DMS79 (cell line): Measurements from ENCODE around the gene RSPH1.

Experiments
- DNase-seq: peaks from one replicate; lab custom pipeline; 2025; lab: John Stamatoyannopoulos, UW

Gene RSPH1

DNA sequence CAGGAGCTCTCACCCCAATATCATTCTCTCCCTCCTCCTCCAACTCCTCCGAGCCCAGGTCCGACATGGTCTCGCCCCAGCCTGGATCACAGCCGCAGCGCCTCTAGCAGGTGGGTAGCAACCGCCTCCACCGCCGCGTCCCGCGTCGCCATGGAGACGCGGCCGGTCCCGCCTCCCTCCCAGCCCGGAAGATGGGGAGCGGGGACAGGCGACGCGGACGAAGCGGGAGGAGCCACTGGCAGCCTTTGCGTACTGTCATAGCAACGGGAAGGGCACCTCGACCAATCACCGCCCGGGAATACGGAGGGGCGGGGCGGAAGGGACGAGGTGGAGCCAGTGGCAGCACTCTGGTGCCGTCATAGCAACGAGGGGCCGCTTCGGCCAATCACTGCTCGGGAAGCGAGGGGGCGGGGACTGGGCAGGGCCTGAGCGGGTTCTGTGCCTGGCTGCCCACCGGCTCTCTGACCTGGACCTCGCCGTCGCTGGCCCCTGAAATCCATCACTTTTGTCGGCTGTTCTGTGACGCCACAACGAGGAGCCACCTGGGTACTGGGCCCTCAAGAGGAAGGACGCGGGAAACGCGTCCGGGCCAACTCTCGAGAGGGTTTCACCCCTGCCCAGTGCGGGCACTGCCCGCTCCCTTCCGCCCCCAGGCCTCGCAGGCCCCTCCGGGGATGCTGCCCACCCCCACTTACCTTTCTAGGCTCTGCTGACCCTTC, at the start of gene RSPH1:
TSS of gene RSPH1 (minus strand) at position 105 of the 719 bp plus-strand sequence. CDS start at position 67, 38 bp downstream.
- peak; percentile 97 for DNase-seq

DNA sequence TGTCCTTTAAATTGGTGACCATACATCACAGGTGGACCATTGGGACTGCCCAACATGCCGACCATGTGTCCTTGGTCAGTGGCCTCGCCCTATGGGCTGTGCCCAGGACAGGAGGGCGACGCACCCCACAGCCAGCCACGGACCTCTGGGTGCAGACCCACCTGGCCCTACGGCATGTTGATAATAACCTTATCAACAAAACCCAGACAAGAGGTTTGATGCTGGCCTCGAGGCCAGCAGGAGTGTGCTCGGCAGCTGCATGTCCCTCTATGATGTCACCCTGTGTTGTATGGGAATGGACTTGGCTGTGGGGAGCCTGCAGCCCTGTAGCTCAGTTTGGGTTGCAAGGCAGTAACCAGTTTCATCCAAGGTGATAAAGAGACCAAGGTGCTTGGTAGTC, 49.7 kb upstream of the RSPH1 start:
- DNase-seq, result no peak

DNA sequence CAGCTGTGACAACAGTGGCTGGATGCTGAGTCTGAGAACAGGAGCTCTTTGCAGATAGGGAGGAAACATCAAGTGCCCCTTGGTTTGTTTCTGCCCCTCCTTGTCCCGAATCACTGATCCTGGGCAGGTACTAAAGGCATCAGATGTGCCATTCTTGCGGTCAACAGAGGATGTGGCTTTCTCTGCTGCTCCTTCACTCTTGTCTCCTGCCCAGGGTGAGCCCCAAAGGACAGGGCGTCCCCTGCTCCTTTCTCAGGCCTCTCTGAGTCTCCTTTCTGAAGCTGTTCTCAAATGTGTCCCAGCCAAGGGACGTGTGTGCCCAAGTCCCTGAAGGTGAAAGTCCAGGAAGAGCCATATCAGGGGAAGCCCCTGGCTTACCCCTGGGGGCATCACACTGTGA, 49.3 kb upstream of the RSPH1 start:
- no peak for DNase-seq

GRCh38 chr21:42544544-42544943, 48.5 kb upstream of the RSPH1 start:
- no peak for DNase-seq

DNA sequence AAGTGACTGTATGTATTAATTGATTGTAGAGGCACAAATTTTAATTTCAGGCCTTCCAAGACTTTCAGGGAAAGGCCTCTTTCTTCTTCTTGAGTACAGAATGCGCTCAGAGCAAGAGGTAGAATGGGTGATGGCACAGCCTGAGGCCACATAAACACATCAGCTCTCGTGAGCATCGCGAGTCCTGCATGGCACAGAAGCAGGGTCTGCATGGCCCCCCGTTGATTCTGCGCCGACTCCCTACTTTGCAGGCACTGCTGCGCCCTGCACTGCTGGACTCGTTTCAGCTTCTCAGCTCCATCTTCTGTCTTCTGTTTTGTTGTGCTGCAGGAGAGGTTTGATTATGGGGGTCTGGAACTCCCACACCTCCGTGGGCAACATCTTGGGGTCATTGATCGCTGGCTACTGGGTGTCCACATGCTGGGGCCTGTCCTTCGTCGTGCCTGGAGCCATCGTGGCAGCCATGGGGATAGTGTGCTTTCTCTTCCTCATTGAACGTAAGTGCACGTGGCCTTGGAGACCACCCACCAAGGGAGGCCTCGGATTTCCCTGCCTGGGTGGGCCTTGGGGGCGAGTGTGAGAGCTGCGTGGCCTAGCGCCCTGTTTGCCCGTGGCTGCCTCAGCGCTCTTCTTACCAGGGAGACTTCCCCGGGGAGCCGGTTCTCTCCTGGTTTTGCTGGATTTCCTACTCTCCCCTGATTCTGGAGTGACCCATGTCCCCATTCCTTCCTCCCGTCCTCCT, 47.3 kb upstream of the RSPH1 start:
- no peak for DNase-seq

GRCh38 chr21:42542596-42542995, 46.6 kb upstream of the RSPH1 start:
- DNase-seq, result no peak

- no peak for DNase-seq
Measured at GRCh38 chr21:42542196-42542595, 46.2 kb upstream of the RSPH1 start.

- DNase-seq, result no peak
Measured at GRCh38 chr21:42541618-42542017, 45.6 kb upstream of the RSPH1 start.

DNA sequence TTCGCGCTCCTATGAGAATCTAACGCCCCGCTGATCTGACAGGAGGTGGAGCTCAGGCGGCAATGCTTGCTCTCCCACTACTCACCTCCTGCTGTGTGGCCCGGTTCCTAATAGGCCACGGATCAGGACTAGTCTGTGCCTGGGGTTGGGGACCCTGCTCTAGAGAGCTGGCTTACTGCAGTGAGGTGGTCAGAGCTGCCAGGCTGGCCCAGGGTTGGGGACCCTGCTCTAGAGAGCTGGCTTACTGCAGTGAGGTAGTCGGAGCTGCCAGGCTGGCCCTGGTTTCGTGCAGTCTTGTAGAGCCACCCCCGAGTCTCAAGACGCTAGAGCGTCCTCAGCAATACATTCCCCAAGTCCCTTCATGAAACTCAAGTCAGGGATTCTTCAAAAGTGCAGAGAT, 45.1 kb upstream of the RSPH1 start:
- no peak for DNase-seq

DNA sequence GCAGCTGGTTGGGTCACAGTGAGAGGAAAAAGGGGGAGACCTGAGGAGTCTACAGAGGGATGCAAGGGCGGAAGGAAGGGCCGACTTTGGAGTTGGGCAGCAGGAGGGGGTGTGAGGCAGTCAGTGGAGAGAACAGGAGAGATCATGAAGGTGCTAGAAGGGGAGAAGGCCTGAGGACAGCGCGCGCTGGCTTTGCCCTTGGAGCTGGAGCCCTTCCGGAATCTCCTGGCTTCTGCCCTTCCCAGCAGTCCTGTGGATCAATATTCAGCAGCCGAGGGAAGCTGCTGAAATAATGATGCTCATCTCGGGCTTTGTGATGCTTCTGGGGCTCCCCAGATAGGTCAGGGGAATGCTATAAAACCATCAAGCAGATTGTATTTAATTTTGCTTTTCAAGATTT, 44.4 kb upstream of the RSPH1 start:
- DNase-seq, result no peak

GRCh38 chr21:42539931-42540343, 43.9 kb upstream of the RSPH1 start:
- no peak for DNase-seq

GRCh38 chr21:42539342-42539741, 43.3 kb upstream of the RSPH1 start:
- DNase-seq, result no peak

DNA sequence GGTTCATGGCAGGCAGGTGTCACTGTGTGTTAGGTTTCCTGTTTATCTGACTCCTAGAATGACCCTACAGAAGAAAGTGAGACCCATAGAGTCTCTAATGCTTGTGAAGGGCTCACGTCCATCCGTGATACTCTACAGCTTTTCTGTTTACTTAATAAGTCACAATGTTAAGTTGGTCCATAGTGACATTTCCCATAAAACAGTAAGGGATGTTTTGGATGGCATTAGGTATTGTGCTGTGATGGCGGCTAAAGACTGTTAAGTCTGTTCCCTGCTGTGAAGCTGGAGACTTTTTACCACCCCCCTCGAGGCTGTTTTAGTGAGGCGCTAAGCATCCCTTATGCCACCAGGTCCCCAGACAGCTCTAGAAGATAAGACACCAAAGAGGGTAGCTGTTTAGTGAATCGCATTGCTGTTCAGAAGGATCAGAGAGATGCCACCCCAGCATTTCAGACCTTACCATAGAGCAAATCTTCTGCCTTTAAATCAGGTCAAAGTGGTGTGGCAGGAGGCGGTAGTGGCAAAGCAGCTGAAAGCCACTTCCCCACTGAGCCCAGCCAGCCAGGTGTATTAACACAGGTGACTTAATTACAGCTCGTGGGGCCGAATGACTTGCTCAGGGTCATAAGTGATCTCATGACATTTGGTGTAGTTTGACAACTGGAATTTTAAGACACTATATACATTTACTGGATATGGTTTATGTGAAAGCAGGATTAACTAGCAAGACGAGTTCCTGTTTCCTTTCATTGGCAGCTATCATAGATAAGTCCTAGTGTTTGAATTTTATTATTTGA, 42.7 kb upstream of the RSPH1 start:
- no peak for DNase-seq

GRCh38 chr21:42537106-42537742, 41.2 kb upstream of the RSPH1 start:
- no peak for DNase-seq

GRCh38 chr21:42536601-42537000, 40.6 kb upstream of the RSPH1 start:
- no peak for DNase-seq

GRCh38 chr21:42535602-42536171, 39.7 kb upstream of the RSPH1 start:
- no peak for DNase-seq

- DNase-seq, result no peak
Measured at GRCh38 chr21:42534421-42535378, 38.7 kb upstream of the RSPH1 start.

- DNase-seq, result no peak
Measured at GRCh38 chr21:42533963-42534355, 37.9 kb upstream of the RSPH1 start.

DNA sequence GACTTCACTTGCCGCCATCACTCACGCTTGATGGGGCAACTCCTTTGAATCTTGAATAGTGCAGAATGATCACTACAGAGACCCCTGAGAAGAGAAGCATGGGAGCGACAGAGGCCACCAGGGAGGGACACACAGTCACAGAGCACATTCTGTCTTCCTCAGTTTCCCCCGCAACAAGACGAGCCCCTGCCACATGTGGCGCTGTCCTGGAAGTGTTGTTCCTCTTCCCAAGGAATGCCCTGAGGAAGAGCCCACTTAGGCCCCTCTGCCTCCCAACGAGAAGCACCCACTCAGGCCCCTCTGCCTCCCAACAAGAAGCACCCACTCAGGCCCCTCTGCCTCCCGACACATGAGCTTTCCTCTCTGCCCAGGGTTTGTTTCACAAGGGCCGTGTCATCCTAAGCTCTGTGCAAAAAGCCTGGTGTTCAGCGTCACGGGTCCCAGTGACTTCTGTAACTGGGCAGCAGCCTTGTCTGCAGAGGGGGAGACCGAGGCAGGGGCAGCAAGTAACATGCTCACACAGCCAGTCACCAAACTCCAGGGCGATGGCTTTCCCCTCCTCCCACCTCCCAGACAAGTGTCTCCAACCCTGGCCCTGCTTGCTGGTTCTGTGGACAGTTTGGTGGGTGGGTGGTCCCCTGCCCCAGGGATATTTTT, 37.4 kb upstream of the RSPH1 start:
- DNase-seq, result no peak

DNA sequence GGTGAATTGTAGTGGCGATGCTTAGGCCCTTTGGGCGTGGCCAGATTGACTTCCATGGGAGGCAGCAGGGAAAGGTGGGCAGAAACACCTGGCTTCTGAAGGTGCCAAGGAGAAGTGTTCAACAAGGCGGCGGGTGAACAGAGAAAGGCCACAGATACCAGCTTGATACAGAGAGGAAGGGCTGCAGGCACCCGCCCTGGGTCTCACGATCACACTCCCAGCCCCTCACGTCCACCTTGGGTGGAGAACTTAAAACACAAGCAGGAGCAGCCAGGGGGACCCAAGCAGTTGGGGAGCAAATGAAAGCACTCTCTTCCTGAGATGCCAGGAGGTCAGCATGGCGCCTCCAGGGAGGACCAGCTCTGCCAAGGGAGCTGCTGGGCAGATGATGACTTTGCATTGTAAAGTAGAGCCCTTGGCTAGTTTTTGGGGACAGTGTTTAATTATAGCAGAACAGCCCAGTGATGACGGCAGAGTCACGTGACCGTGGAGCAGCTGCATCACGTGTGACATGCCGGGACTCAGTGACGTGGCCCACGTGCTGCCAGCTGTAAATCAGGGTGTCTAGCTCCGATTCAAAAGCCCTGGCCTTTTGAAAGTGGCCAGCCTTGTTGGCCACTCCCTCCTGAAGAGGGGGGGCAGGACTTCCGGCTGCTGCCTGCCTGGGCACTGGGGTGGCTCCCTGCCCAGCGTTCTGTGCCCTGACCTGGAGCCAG, 36.6 kb upstream of the RSPH1 start:
- no peak for DNase-seq
